Activated T-helper 9 cell treated with anti-CD3 and anti-CD28 coated beads, Interleukin-2, amount 50 U/mL, for 16 hours (primary cell): Measurements from ENCODE around the gene TSC22D3.
"Not testable (repeated sequence)": the region's sequence is repeated elsewhere in the genome, so short reads cannot be mapped to it uniquely, and the experiment has no call there.

Experiments used
- DNase-seq: peaks from one replicate; pipeline ENCODE4 v3.0.0-alpha.2; 2020; ENCODE audit warnings: low read depth

TSC22D3 gene

GRCh38 chrX:107712231-107713202 lies 63.1 kb downstream of the TSC22D3 start:
- DNase-seq: no peak

GRCh38 chrX:107711521-107712181 lies 63.9 kb downstream of the TSC22D3 start:
- no peak for DNase-seq

- DNase-seq: no peak
These were observed 64.8 kb downstream of the TSC22D3 start for GRCh38 chrX:107710617-107711391.

- no peak for DNase-seq
These were observed 66.3 kb downstream of the TSC22D3 start for GRCh38 chrX:107709266-107709806.

DNA sequence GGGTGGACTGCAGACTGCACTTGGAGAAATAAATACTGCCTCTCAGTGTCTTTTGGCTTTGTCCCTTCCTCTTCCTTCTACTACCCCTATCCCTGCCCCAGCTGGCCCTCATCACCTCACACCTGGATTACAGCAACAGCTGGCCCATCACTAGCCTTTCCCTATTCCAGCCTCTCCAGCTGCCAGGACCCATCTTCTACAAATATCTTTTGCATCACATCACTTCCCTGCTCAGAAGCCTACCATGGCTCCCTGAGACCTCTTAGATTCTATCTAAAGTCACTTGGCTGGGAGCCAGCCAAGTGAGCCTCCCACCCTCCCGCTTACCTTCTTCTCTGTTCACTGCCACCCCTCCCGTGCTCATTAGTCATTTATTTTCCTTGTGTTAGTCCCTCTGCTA lies 66.8 kb downstream of the TSC22D3 start:
- DNase-seq: no peak

DNA sequence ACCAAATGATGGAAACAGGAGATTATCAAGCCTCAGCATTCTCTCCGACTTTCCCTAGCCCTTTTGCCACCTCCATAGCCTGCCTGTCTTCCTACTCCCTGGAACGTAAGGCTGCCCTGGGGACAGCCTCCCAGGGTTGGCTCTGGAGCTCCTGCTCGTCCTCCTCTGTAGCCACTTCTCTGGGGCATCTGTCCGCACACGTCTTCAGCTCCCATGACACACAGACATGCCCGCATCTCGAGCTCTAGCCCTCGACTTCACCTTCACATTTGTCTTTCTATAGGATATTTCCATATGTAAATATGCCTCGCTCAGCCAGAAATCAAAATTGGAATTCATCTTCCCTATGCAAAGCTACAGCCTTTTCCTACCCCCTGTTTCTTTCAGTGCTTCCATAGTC lies 67.7 kb downstream of the TSC22D3 start:
- no peak for DNase-seq

- no peak for DNase-seq
These were observed 69.3 kb downstream of the TSC22D3 start for GRCh38 chrX:107706309-107706708.

GRCh38 chrX:107704587-107704986 lies 71.0 kb downstream of the TSC22D3 start:
- no peak for DNase-seq

DNA sequence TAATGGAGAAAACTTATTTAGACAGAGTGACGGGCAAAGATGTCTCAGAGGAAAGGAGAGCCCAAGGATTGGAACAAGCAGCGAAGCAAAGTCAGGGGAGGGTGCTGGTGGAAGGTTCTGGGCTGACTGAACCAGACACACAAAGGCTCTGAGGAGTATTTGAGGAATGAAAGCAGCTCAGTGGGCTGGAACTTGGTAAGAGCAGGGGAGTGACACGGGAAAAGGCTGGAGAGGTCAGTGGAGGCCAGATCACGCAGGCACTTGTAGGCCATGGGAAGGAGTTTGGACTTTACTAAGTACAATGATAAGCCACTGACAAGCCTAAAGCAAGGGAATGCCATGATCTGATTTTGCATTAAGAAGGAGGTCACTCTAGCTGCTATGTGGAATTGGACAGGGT lies 71.4 kb downstream of the TSC22D3 start:
- DNase-seq: no peak

DNA sequence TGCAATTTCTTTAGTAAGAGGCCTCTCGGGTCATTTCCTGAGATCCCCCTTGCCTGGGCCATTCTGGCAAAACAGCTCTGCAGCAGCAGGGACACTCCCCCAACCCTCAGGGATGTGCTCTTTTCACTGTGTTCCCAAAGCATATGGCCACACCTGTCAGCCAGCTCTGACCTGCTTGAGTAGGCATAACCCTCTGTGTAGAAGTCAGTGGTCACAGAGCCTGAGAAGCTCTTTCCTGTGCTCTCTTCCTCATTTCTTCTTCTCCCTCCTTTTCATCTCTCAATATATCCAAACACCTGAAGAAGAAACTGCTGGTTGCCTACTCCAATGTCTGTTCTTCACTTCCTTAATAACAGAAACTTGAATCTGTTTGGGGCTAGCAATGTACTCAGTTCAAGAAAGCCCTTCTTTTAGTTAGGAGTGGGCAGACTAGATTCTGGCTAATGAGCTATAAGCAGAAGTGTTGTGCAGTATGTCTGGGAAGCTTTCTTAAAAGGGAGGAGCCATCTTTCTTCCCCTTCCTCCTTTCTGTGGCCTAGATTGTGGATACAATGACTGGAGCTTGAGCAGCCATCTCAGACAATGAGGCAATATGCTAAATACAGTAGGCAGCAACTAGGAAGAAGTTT lies 74.0 kb downstream of the TSC22D3 start:
- no peak for DNase-seq

DNA sequence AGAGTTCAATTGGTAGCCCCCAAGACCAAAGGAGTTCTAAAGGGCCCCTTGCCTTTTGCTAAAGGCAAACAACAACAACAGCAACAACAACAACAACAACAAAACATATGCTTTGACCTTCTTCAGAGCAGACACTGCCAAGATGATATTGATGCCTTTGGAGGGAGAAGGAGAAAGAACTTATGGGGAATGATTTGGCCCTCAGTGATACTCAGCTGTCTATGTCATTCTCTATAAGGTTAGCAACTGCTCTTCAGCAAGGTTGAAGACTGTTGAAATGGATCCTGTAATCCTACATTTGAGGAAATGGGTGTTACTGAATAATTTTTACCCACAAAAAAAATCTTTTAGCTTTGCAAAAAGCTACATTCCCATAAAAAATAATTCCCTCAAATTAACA lies 74.8 kb downstream of the TSC22D3 start:
- DNase-seq: no peak

GRCh38 chrX:107700317-107700774 lies 75.2 kb downstream of the TSC22D3 start:
- DNase-seq: no peak

- DNase-seq: no peak
These were observed 76.0 kb downstream of the TSC22D3 start for GRCh38 chrX:107699616-107700015.

- no peak for DNase-seq
These were observed 84.6 kb downstream of the TSC22D3 start for GRCh38 chrX:107691024-107691448.

GRCh38 chrX:107687445-107687844 lies 88.1 kb downstream of the TSC22D3 start:
- DNase-seq: no peak

DNA sequence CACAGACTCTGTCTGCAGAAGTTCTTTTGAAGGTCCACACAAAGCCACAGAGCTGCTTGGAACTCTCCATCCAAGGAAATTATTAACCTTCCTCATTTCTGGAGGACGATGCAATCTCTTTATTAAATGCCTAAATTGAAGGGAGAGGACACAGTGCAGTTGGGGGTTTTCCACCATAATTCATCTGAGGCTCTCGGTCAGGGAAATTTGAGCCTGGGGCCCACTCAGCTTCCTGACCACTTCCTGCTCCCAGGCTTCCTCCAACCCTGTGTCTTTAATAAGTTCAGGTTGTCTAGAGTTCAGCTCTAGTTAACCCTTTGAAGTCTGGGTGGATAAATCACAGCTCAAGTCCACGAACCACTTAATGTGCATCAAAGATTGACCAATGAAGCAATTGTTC lies 88.8 kb downstream of the TSC22D3 start:
- no peak for DNase-seq

- DNase-seq: no peak
These were observed 89.6 kb downstream of the TSC22D3 start for GRCh38 chrX:107686026-107686425.

- not testable (repeated sequence) for DNase-seq
These were observed 90.0 kb downstream of the TSC22D3 start for GRCh38 chrX:107685586-107685985.

DNA sequence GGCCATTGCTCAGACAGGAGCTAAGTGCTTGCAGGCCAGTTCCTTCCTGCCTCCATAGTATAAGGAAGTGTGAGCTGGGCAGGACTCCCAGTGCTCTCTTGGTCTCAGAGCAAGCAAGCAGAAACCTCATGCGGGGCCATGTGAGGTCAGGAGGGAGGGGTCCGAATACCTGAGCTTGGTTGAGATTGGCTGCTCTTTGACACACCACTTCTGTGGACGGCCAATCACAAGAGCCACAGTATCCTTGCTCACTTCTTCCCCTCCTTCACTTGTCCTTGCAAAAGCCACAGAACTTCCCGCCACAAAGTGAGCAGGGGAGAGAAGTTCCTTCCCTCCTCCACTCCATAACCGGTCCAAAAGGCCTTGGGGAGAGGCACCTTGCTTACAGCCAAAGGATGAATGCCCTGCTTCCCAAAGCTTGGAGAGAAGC lies 90.6 kb downstream of the TSC22D3 start:
- no peak for DNase-seq

GRCh38 chrX:107683931-107684330 lies 91.7 kb downstream of the TSC22D3 start:
- no peak for DNase-seq

DNA sequence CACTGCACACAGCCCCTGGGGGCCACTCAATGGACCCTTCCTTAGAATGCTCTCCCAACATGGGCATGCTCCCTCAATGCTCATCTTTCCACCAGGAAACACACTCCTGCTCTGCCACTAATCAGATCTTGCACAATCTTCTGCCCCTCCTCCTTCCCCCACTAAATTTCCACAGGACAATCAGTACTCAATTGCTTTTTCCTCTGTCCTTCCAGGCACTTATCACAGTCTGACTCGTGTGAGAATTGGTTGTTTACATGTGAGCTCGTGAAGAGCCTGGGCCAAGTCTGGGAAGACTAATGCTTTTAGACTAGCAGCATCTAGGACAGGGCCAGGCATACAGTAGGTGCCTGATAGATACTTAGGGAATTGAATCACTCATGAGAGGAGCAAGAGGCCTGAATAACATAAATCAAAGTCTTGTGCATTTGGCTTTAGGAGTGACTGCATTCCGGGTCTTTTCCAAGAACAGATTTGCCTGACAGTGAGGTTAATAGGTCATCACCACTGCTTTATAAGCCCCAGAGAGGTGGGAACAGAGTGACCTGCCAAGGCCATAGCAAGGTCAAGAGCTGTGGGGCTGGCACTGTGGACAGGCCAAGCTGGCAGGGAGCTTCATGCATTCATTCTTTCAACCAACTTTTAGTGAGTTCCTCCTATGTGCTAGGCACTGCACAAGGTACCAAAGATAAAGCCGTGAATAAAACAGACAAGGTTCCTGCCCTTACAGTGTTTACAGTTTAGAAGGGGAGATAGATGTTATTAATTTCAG lies 92.3 kb downstream of the TSC22D3 start:
- DNase-seq: no peak
